Endothelial cell of umbilical vein (primary cell): Measurements from ENCODE around the gene FTHL17.

ENCODE experiments used
- CTCF ChIP-seq, 2 donors: IDR thresholded peaks; 1 replicate in 1 of 2; 2 replicates in 1 of 2; pipeline ENCODE4 v1.5.1; 2011; ENCODE audit warnings: low read length in 2 of 2, mild to moderate bottlenecking in 2 of 2, moderate library complexity in 2 of 2, control low read depth in 1 of 2, inconsistent platforms in 1 of 2, low read depth in 1 of 2; ENCODE audit not compliant: insufficient read depth in 1 of 2; ENCODE audit errors: extremely low read depth in 1 of 2
- EZH2 ChIP-seq: IDR thresholded peaks from 2 replicates; pipeline ENCODE4 v1.6.1; 2012; ENCODE audit warnings: borderline replicate concordance, low read depth, mild to moderate bottlenecking, moderate library complexity, low read length, inconsistent platforms; ENCODE audit not compliant: severe bottlenecking
- FOS ChIP-seq: IDR thresholded peaks from 2 replicates; pipeline ENCODE4 v1.6.1; 2011; ENCODE audit warnings: mild to moderate bottlenecking, low read length, moderate library complexity, borderline replicate concordance; ENCODE audit not compliant: insufficient read depth
- GATA2 ChIP-seq: IDR thresholded peaks from 2 replicates; pipeline ENCODE4 v1.7.0; 2011; ENCODE audit warnings: low read depth, mild to moderate bottlenecking, moderate library complexity, mixed read lengths, low read length; ENCODE audit not compliant: insufficient read length, insufficient read depth
- JUN ChIP-seq: IDR thresholded peaks from 2 replicates; pipeline ENCODE4 v1.6.1; 2011; ENCODE audit warnings: borderline replicate concordance, low read depth; ENCODE audit not compliant: insufficient read length, insufficient read depth
- MAX ChIP-seq: IDR thresholded peaks from 2 replicates; pipeline ENCODE4 v1.6.1; 2011; ENCODE audit not compliant: insufficient read depth, insufficient read length
- POLR2A ChIP-seq: IDR thresholded peaks from 2 replicates; pipeline ENCODE4 v1.6.1; 2012; ENCODE audit warnings: low read depth, mild to moderate bottlenecking, control low read depth, low read length
- POLR2AphosphoS5 ChIP-seq: IDR thresholded peaks from 2 replicates; pipeline ENCODE4 v1.6.1; 2012; ENCODE audit warnings: low read depth, mild to moderate bottlenecking, control low read depth, low read length, moderate library complexity; ENCODE audit not compliant: insufficient read depth

GRCh38 chrX:31099536-31100090 lies 27.8 kb upstream of the FTHL17 start:
- TF ChIP-seq POLR2A (no peak), CTCF (IDR thresholded peaks at IDR 0.05; ENCODE audit: extremely low read depth in 1 of 2, insufficient read depth in 1 of 2, low read depth in 1 of 2, low read length in 2 of 2) (no peak), POLR2AphosphoS5 (no peak), EZH2 (no peak), JUN (no peak), GATA2 (no peak), MAX (no peak), FOS (no peak)
